HG02943 (cell line): ENCODE results near the gene GID4.

Experiments used
- ATAC-seq: cut with Tn5 transposase; IDR thresholded peaks from one replicate; pipeline ENCODE4 v1.9.1; 2021; ENCODE audit warnings: mild to moderate bottlenecking, low read depth, moderate library complexity; ENCODE audit not compliant: unreplicated experiment

Gene GID4

GRCh38 chr17:18093616-18094408 lies 54.6 kb downstream of the GID4 start:
- ATAC-seq = no peak

GRCh38 chr17:18094409-18094807 lies 55.2 kb downstream of the GID4 start:
- no peak for ATAC-seq

GRCh38 chr17:18099516-18099915 lies 60.3 kb downstream of the GID4 start:
- no peak for ATAC-seq

- ATAC-seq = no peak
Observed at GRCh38 chr17:18100616-18101015, 61.4 kb downstream of the GID4 start.

- ATAC-seq = no peak
Observed at GRCh38 chr17:18101828-18102227, 62.6 kb downstream of the GID4 start.

GRCh38 chr17:18102640-18103039 lies 63.4 kb downstream of the GID4 start:
- no peak for ATAC-seq

GRCh38 chr17:18105027-18105426 lies 65.8 kb downstream of the GID4 start:
- no peak for ATAC-seq

- ATAC-seq = no peak
Observed at GRCh38 chr17:18105595-18105994, 66.4 kb downstream of the GID4 start.

GRCh38 chr17:18106211-18106610 lies 67.0 kb downstream of the GID4 start:
- no peak for ATAC-seq

GRCh38 chr17:18107061-18107790 lies 68.0 kb downstream of the GID4 start:
- no peak for ATAC-seq

GRCh38 chr17:18107971-18108370 lies 68.8 kb downstream of the GID4 start:
- ATAC-seq = no peak

- no peak for ATAC-seq
Observed at GRCh38 chr17:18108401-18109312, 69.4 kb downstream of the GID4 start, which contains the start of gene MYO15A. MYO15A (plus strand) TSS chr17:18108756; CDS start chr17:18118801, 10,045 bp downstream.

- ATAC-seq = no peak
Observed at GRCh38 chr17:18109935-18110485, 70.8 kb downstream of the GID4 start.

- ATAC-seq = no peak
Observed at GRCh38 chr17:18110636-18111145, 71.5 kb downstream of the GID4 start.

GRCh38 chr17:18111330-18111971 lies 72.2 kb downstream of the GID4 start:
- no peak for ATAC-seq

GRCh38 chr17:18115517-18115916 lies 76.3 kb downstream of the GID4 start:
- no peak for ATAC-seq

GRCh38 chr17:18116078-18116477 lies 76.9 kb downstream of the GID4 start:
- ATAC-seq = no peak

- ATAC-seq = no peak
Observed at GRCh38 chr17:18117533-18117932, 78.3 kb downstream of the GID4 start.
